ENCODE data around the gene RPL34. TPM values are rescaled to one million over a fixed set of nuclear protein-coding genes. Genes with fewer than 3 reads are reported as not detected.

Gene RPL34
- total and polyA plus RNA-seq, 5 donors from 2014 or later = 2,139 to 5,218 (median 3,546) TPM

GRCh38 chr4:108611365-108611764 lies 9.0 kb upstream of the RPL34 start:
- H3K9me3 ChIP-seq (ENCODE audit: control insufficient read depth in 2 of 2, low read length in 2 of 2) = peaks cover 0 to 4% of the 10 kb centered on the region in 2 experiments
- H3K27me3 ChIP-seq (ENCODE audit: control insufficient read depth, insufficient read depth, low read length) = no peaks in the 10 kb centered on the region
- no peaks in the 10 kb centered on the region for H3K4me1 ChIP-seq (ENCODE audit: control insufficient read depth, insufficient read depth, low read length, poor library complexity, severe bottlenecking)
- Mint-ChIP-seq H3K27me3 (no peaks in the 10 kb centered on the region), H3K36me3 (peaks cover 33% of the 10 kb centered on the region), H3K9me3 (peaks cover 0 to 9% (median 3%) of the 10 kb centered on the region in 7 donors), H3K27ac (no peak overlapping the region), H3K4me1 (peaks cover 8 to 15% (median 14%) of the 10 kb centered on the region in 4 donors), H3K4me3 (peak overlapping the region in 1 of 4 donors; percentile 67)
- DNase-seq (no peak), ATAC-seq (ENCODE audit: low read depth in 2 of 2) (no peak)
- H3K4me3 ChIP-seq (ENCODE audit: low read depth, low read length) = no peak overlapping the region
- no peak overlapping the region for H3K27ac ChIP-seq (ENCODE audit: insufficient read depth, low read length, poor library complexity, severe bottlenecking)
- H3K36me3 ChIP-seq (ENCODE audit: control insufficient read depth, insufficient read depth, low read length) = no peaks in the 10 kb centered on the region

GRCh38 chr4:108612365-108612764 lies 8.0 kb upstream of the RPL34 start:
- no peak for ATAC-seq (ENCODE audit: low read depth in 2 of 2)
- no peak overlapping the region for H3K4me3 Mint-ChIP-seq
- H3K27me3 Mint-ChIP-seq = no peaks in the 10 kb centered on the region
- Histone ChIP-seq H3K4me3 (ENCODE audit: low read depth, low read length) (no peak overlapping the region), H3K27me3 (ENCODE audit: control insufficient read depth, insufficient read depth, low read length) (no peaks in the 10 kb centered on the region), H3K36me3 (ENCODE audit: control insufficient read depth, insufficient read depth, low read length) (no peaks in the 10 kb centered on the region), H3K9me3 (ENCODE audit: control insufficient read depth in 2 of 2, low read length in 2 of 2) (peaks cover 0 to 4% of the 10 kb centered on the region in 2 experiments), H3K27ac (ENCODE audit: insufficient read depth, low read length, poor library complexity, severe bottlenecking) (no peak overlapping the region), H3K4me1 (ENCODE audit: control insufficient read depth, insufficient read depth, low read length, poor library complexity, severe bottlenecking) (no peaks in the 10 kb centered on the region)
- peaks cover 0 to 9% (median 2%) of the 10 kb centered on the region in 7 donors for H3K9me3 Mint-ChIP-seq
- H3K27ac Mint-ChIP-seq = no peak overlapping the region
- peaks cover 28% of the 10 kb centered on the region for H3K36me3 Mint-ChIP-seq
- H3K4me1 Mint-ChIP-seq = peaks cover 5 to 18% (median 12%) of the 10 kb centered on the region in 4 donors
- no peak for DNase-seq

DNA sequence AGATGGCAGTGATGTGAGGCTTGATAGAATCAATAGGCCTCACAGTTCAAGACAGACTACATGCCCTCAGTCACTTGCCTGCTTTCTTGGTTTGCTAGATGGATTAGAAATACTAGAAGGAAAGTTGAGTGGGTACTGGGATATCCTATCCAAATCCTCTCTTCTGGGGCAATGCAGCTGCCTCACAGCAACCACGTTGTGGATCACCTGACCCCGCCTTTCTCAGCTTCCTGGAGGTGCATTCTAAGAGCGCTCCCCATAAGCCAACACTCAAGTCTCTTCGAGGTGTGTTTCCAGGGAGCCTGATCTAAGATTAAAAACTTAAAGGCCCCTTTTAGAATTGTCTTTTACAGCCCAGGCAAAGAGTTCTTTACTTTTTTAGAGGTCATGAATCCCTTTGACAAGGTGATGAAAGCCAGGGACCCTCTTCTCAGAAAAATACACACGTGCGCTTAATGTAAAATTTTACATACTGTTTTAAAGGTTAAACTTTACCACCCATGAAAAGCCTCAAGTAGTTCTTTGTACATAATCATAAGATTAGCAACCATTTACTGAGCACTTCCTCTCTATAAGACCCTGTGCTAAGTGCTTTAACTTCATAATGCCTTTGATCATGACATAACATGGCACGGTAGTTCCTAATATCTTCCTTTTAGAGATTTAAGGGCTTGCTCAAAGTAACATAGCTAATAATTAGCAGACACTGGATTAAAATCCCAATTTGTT lies 840 bp upstream of the RPL34 start:
- H3K27me3 Mint-ChIP-seq = no peaks in the 10 kb centered on the region
- H3K27me3 ChIP-seq (ENCODE audit: control insufficient read depth, insufficient read depth, low read length) = no peaks in the 10 kb centered on the region
- peak overlapping the region; percentile 96 for H3K4me3 ChIP-seq (ENCODE audit: low read depth, low read length)
- H3K27ac Mint-ChIP-seq = peak overlapping the region; percentile 98 to 99 (median 98)
- peak; percentile 16 to 70 (median 37) for DNase-seq
- peak overlapping the region; percentile 91 for H3K27ac ChIP-seq (ENCODE audit: insufficient read depth, low read length, poor library complexity, severe bottlenecking)
- peak overlapping the region; percentile 94 to 98 (median 98) for H3K4me3 Mint-ChIP-seq
- ATAC-seq (ENCODE audit: low read depth in 2 of 2) = peak; percentile 19 to 24
- peaks cover 0 to 8% (median 0%) of the 10 kb centered on the region in 7 donors for H3K9me3 Mint-ChIP-seq
- peaks cover 33% of the 10 kb centered on the region for H3K4me1 ChIP-seq (ENCODE audit: control insufficient read depth, insufficient read depth, low read length, poor library complexity, severe bottlenecking)
- H3K36me3 Mint-ChIP-seq = peaks cover 29% of the 10 kb centered on the region
- peaks cover 0 to 4% of the 10 kb centered on the region in 2 experiments for H3K9me3 ChIP-seq (ENCODE audit: control insufficient read depth in 2 of 2, low read length in 2 of 2)
- H3K36me3 ChIP-seq (ENCODE audit: control insufficient read depth, insufficient read depth, low read length) = peaks cover 29% of the 10 kb centered on the region
- H3K4me1 Mint-ChIP-seq = peaks cover 34 to 64% (median 49%) of the 10 kb centered on the region in 4 donors

DNA sequence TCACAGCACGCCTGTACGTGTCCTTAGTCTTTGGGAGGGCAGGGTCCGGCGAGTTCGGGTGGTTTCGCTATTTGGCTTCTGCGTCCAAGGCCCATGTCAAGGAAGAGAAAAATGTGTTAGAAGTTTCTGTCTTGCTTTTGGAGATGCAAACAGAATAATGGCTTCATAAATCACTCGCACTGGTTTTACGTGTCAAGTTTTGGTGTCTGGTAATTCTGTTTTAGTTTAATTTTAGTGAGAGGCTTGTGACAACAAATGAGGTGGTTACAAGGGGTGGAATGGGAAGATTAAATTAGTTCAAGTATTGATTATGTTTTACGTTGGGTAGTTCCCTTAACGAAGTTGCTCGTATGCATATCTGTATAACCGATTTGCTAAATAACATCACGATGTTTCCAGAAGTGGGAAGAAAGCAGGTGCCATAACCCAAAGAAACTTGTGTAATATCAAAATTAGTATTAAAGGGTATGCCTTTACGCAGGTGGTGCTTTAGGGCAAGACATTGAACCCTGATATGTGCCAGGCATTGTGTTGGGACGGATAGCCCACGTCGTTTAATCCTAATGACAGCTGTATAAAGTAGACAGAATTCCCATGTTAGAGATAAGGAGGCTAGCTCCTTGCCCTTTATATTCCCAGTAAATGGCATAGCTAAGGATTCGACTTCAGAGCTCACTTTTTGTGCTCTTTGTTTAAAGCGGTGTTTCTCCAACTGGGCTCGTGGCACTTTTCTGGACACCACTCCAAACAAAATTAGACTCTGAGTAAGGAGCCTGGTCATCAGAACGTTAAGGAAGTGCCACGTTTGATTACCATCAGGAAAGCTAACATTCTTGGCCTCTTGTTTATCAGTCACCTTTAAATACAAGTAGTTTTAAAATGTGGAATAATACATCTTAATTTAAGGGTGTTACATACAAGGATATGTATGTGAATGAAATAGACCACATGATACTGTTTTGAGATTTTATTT lies 843 bp downstream of the RPL34 start:
- H3K27ac Mint-ChIP-seq = peak overlapping the region; percentile 98 to 99 (median 98)
- H3K36me3 Mint-ChIP-seq = peaks cover 35% of the 10 kb centered on the region
- peaks cover 0 to 2% (median 0%) of the 10 kb centered on the region in 7 donors for H3K9me3 Mint-ChIP-seq
- Histone ChIP-seq H3K27ac (ENCODE audit: insufficient read depth, low read length, poor library complexity, severe bottlenecking) (peak overlapping the region; percentile 91), H3K27me3 (ENCODE audit: control insufficient read depth, insufficient read depth, low read length) (no peaks in the 10 kb centered on the region), H3K36me3 (ENCODE audit: control insufficient read depth, insufficient read depth, low read length) (peaks cover 44% of the 10 kb centered on the region), H3K9me3 (ENCODE audit: control insufficient read depth in 2 of 2, low read length in 2 of 2) (no peaks in the 10 kb centered on the region), H3K4me1 (ENCODE audit: control insufficient read depth, insufficient read depth, low read length, poor library complexity, severe bottlenecking) (peaks cover 33% of the 10 kb centered on the region), H3K4me3 (ENCODE audit: low read depth, low read length) (peak overlapping the region; percentile 96)
- peak overlapping the region; percentile 94 to 98 (median 98) for H3K4me3 Mint-ChIP-seq
- H3K27me3 Mint-ChIP-seq = no peaks in the 10 kb centered on the region
- ATAC-seq (ENCODE audit: low read depth in 2 of 2) = no peak
- no peak for DNase-seq
- H3K4me1 Mint-ChIP-seq = peaks cover 34 to 68% (median 54%) of the 10 kb centered on the region in 4 donors

DNA sequence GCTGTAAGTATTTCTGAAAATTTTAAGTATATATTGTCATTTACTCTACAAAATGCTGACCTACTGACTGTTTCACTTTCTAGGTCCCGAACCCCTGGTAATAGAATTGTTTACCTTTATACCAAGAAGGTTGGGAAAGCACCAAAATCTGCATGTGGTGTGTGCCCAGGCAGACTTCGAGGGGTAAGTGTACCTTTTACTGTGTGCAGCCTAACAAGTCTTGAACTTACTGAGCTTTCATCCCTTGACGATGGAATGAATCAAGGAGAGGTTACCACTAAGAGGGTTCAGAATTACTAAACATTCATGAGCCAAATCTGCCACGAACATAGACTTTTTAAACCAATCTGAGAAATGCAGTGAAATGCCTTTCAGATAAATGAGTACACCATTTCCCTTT lies 1.6 kb downstream of the RPL34 start:
- DNase-seq (no peak), ATAC-seq (ENCODE audit: low read depth in 2 of 2) (no peak)
- Histone ChIP-seq H3K36me3 (ENCODE audit: control insufficient read depth, insufficient read depth, low read length) (peaks cover 52% of the 10 kb centered on the region), H3K27ac (ENCODE audit: insufficient read depth, low read length, poor library complexity, severe bottlenecking) (peak overlapping the region; percentile 91), H3K4me1 (ENCODE audit: control insufficient read depth, insufficient read depth, low read length, poor library complexity, severe bottlenecking) (peaks cover 33% of the 10 kb centered on the region), H3K27me3 (ENCODE audit: control insufficient read depth, insufficient read depth, low read length) (no peaks in the 10 kb centered on the region), H3K4me3 (ENCODE audit: low read depth, low read length) (peak overlapping the region; percentile 96), H3K9me3 (ENCODE audit: control insufficient read depth in 2 of 2, low read length in 2 of 2) (no peaks in the 10 kb centered on the region)
- Mint-ChIP-seq H3K4me3 (peak overlapping the region in 3 of 4 donors; percentile 94 to 98 (median 98)), H3K27me3 (no peaks in the 10 kb centered on the region), H3K9me3 (no peaks in the 10 kb centered on the region), H3K36me3 (peaks cover 35% of the 10 kb centered on the region), H3K27ac (peak overlapping the region in 2 of 3 donors; percentile 98), H3K4me1 (peaks cover 34 to 70% (median 55%) of the 10 kb centered on the region in 4 donors)

DNA sequence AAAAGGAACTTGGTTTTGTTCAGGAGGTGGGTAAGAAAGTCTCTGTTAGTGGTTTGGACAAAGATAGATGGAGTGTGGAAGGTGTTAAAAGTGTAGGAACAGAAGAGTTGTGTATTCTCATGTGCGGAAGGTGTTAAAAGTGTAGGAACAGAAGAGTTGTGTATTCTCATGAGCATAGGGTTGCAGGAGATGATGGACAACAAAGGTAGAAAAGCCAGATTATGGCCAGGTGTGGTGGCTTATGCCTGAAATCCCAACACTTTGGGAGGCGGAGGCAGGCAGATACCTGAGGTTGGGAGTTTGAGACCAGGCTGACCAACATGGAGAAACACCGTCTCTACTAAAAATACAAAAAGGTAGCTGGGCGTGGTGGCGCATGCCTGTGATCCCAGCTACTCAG lies 2.5 kb downstream of the RPL34 start:
- Histone ChIP-seq H3K4me3 (ENCODE audit: low read depth, low read length) (peak overlapping the region; percentile 96), H3K36me3 (ENCODE audit: control insufficient read depth, insufficient read depth, low read length) (peaks cover 59% of the 10 kb centered on the region), H3K9me3 (ENCODE audit: control insufficient read depth in 2 of 2, low read length in 2 of 2) (no peaks in the 10 kb centered on the region), H3K4me1 (ENCODE audit: control insufficient read depth, insufficient read depth, low read length, poor library complexity, severe bottlenecking) (peaks cover 33% of the 10 kb centered on the region), H3K27ac (ENCODE audit: insufficient read depth, low read length, poor library complexity, severe bottlenecking) (no peak overlapping the region), H3K27me3 (ENCODE audit: control insufficient read depth, insufficient read depth, low read length) (no peaks in the 10 kb centered on the region)
- H3K4me1 Mint-ChIP-seq = peaks cover 35 to 66% (median 54%) of the 10 kb centered on the region in 4 donors
- no peaks in the 10 kb centered on the region for H3K27me3 Mint-ChIP-seq
- no peak for ATAC-seq (ENCODE audit: low read depth in 2 of 2)
- DNase-seq = no peak
- peak overlapping the region in 3 of 4 donors; percentile 33 to 94 (median 37) for H3K4me3 Mint-ChIP-seq
- peaks cover 35% of the 10 kb centered on the region for H3K36me3 Mint-ChIP-seq
- H3K9me3 Mint-ChIP-seq = no peaks in the 10 kb centered on the region
- peak overlapping the region in 2 of 3 donors; percentile 12 to 39 for H3K27ac Mint-ChIP-seq

GRCh38 chr4:108624263-108625056 lies 4.1 kb downstream of the RPL34 start:
- no peak overlapping the region for H3K27ac ChIP-seq (ENCODE audit: insufficient read depth, low read length, poor library complexity, severe bottlenecking)
- H3K4me3 Mint-ChIP-seq = peak overlapping the region in 3 of 4 donors; percentile 0 to 43 (median 28)
- DNase-seq = no peak
- H3K4me1 Mint-ChIP-seq = peaks cover 29 to 60% (median 47%) of the 10 kb centered on the region in 4 donors
- no peaks in the 10 kb centered on the region for H3K27me3 Mint-ChIP-seq
- H3K36me3 ChIP-seq (ENCODE audit: control insufficient read depth, insufficient read depth, low read length) = peaks cover 65% of the 10 kb centered on the region
- no peaks in the 10 kb centered on the region for H3K27me3 ChIP-seq (ENCODE audit: control insufficient read depth, insufficient read depth, low read length)
- H3K9me3 Mint-ChIP-seq = no peaks in the 10 kb centered on the region
- no peak for ATAC-seq (ENCODE audit: low read depth in 2 of 2)
- H3K36me3 Mint-ChIP-seq = peaks cover 39% of the 10 kb centered on the region
- no peaks in the 10 kb centered on the region for H3K9me3 ChIP-seq (ENCODE audit: control insufficient read depth in 2 of 2, low read length in 2 of 2)
- H3K4me1 ChIP-seq (ENCODE audit: control insufficient read depth, insufficient read depth, low read length, poor library complexity, severe bottlenecking) = peaks cover 27% of the 10 kb centered on the region
- peak overlapping the region; percentile 4 for H3K4me3 ChIP-seq (ENCODE audit: low read depth, low read length)
- peak overlapping the region in 1 of 3 donors; percentile 4 for H3K27ac Mint-ChIP-seq

All from CD4-positive, CD25-positive, alpha-beta regulatory T cell (primary cell).